Sigmoid colon (tissue), 7 donors: ENCODE measurements around the gene CFAP57. TPM values are rescaled to one million over a fixed set of nuclear protein-coding genes. Genes with fewer than 3 reads are reported as not detected.

Source experiments
- DNase-seq: peaks from one replicate; pipeline ENCODE4 v3.0.0-alpha.2; 2019
- H3K27ac ChIP-seq, 4 donors: fragments of 200-600 bp; sonication (generic); one replicate each; pipeline ENCODE4 v1.5.1; 2016 to 2019; ENCODE audit warnings: mild to moderate bottlenecking in 1 of 4
- H3K27me3 ChIP-seq, 3 donors: fragments of 200-600 bp; sonication (generic); one replicate each; pipeline ENCODE4 v1.5.1; 2019; ENCODE audit warnings: mild to moderate bottlenecking in 1 of 3
- H3K36me3 ChIP-seq, 4 donors: fragments of 200-600 bp; sonication (generic); one replicate each; pipeline ENCODE4 v1.5.1; 2016 to 2019
- H3K4me1 ChIP-seq, 4 donors: fragments of 200-600 bp; sonication (generic); one replicate each; pipeline ENCODE4 v1.5.1; 2017 to 2019
- H3K4me3 ChIP-seq, 4 donors: fragments of 200-600 bp; sonication (generic); one replicate each; pipeline ENCODE4 v1.5.1; 2017 to 2019; ENCODE audit warnings: mild to moderate bottlenecking in 2 of 4, moderate library complexity in 1 of 4
- H3K9me3 ChIP-seq, 4 donors: fragments of 200-600 bp in 3 of 4; sonication (generic) in 3 of 4; one replicate each; pipeline versions ENCODE4 v1.5.1 to v1.6.1; 2013 to 2019
- CTCF ChIP-seq, 4 experiments: fragments of 450-650 bp in 3 of 4; fragments of 200-600 bp in 1 of 4; IDR thresholded peaks; one replicate each; pipeline ENCODE4 v1.5.1; 2016 to 2019; ENCODE audit warnings: antibody characterized with exemption in 4 of 4, mild to moderate bottlenecking in 3 of 4, moderate library complexity in 2 of 4
- EP300 ChIP-seq, 4 donors: sonication (generic); formaldehyde crosslinking; IDR thresholded peaks; one replicate each; pipeline ENCODE4 v1.6.1; 2017; ENCODE audit warnings: antibody characterized with exemption in 4 of 4
- POLR2A ChIP-seq, 2 donors: fragments of 450-650 bp; IDR thresholded peaks; one replicate each; pipeline ENCODE4 v1.6.1; 2016; ENCODE audit warnings: antibody characterized with exemption in 2 of 2, mild to moderate bottlenecking in 2 of 2, moderate library complexity in 2 of 2
- POLR2AphosphoS5 ChIP-seq, 4 donors: sonication (generic); formaldehyde crosslinking; IDR thresholded peaks; one replicate each; pipeline ENCODE4 v1.6.1; 2017; ENCODE audit warnings: antibody characterized with exemption in 4 of 4
- WGBS, 2 donors: extraction: QIAGEN DNeasy Blood & Tissue Kit; methylation state at CpG; one replicate each; pipeline ENCODE4 v1.1.7; 2013; 5-methylcytosine and 5-hydroxymethylcytosine counted together
- intact Hi-C: fragments of 100-400 bp; cut with DNase I; formaldehyde crosslinking; loops from one replicate; pipeline ENCODE4 v1.15.1; 2023
- polyA plus RNA-seq, 3 donors: library from polyadenylated mRNA; stranded (reverse); fragments of 200-250 nt; gene quantifications; one replicate each; pipeline ENCODE4 v1.2.3, GENCODE V29; 2013
- total RNA-seq, 4 donors: library from RNA; depleted of rRNA; stranded (reverse); fragments of >200 nt; gene quantifications; one replicate each; pipeline ENCODE4 v1.1.0, GENCODE V29; 2016
- donor health status: healthy with polysubstance abuse.
- donor health status: Bipolar disorder and iron deficiency.
- donor health status: healthy.

CFAP57 gene
- total and polyA plus RNA-seq, 7 donors, result under 0.01 to 0.06 TPM; not detected in 5

DNA sequence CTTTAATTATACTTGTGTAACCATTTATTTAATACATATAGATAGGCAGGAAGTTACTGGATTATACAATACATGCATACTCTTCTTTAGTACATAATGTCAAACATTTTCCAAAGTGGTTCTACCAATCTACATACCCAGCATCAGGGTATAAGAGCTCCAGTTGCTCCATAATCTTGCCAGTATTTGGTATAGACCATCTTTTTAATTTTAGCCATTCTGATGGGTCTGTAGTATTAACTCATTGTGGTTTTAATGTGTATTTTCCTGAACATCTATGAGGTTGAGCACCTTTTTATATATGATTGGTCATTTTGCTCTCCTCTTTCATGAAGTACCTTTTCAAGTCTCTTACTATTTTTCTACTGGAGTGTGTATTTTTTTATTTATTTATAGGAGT, 32.1 kb upstream of the CFAP57 start:
- Histone ChIP-seq H3K27me3 (peaks cover 0 to 8% (median 0%) of the 10 kb centered on the region in 3 donors), H3K27ac (no peak overlapping the region), H3K9me3 (peaks cover 0 to 3% (median 0%) of the 10 kb centered on the region in 4 donors), H3K4me1 (no peaks in the 10 kb centered on the region), H3K36me3 (no peaks in the 10 kb centered on the region), H3K4me3 (no peak overlapping the region)
- no peak for DNase-seq
- TF ChIP-seq POLR2AphosphoS5 (IDR thresholded peaks at IDR 0.05) (no peak), POLR2A (IDR thresholded peaks at IDR 0.05) (no peak)
- intact Hi-C loops, result no loop called here

DNA sequence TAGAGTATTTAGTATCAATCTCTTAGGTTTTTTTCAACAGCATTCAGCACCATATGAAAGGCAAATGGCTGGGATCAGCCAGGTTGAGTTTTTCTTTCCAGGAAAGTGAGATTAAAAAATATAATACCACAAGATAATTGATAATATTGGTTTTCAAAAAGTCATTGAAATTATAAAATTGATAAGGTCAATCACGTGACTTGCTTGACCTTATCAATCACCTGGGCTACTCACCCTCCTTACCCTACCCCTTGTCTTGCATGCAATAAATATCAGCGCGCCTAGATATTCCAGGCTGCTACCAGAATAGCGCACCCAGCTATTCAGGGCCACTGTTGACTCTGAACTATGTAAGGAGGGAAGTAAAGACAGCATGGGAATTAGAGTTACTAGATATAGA, 31.5 kb upstream of the CFAP57 start:
- DNase-seq, result no peak
- Histone ChIP-seq H3K4me1 (no peaks in the 10 kb centered on the region), H3K9me3 (peaks cover 0 to 3% (median 0%) of the 10 kb centered on the region in 4 donors), H3K27me3 (peaks cover 0 to 14% (median 0%) of the 10 kb centered on the region in 3 donors), H3K27ac (no peak overlapping the region), H3K36me3 (no peaks in the 10 kb centered on the region), H3K4me3 (no peak overlapping the region)
- TF ChIP-seq CTCF (IDR thresholded peaks at IDR 0.05) (no peak), EP300 (IDR thresholded peaks at IDR 0.05) (no peak), POLR2A (IDR thresholded peaks at IDR 0.05) (no peak), POLR2AphosphoS5 (IDR thresholded peaks at IDR 0.05) (no peak)
- WGBS, 2 donors, result 94% methylated on average over 4 of the region's 4 CpGs
- intact Hi-C loops, result no loop called here

DNA sequence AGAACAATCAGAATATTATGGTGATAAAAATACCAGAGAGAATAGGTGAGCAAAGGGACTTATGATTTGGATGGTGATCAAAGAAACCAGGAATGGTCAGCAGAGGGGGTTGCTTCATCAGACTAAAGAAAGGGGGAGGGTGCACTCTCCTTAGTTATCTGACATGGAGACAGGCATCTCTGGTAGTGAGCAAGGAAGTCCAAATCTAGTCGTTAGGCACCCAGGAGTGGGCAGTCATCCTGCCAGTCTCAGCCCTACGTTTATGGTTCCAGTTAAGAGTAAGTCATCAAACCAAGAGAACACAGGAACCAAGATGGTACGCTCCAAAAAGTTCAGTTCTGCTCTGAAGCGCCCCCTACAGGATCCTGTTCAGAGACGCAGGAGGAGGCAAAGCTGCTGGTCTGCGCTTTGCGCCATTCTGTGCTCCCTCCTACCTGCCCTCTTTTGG, 28.7 kb upstream of the CFAP57 start:
- Histone ChIP-seq H3K27ac (no peak overlapping the region), H3K4me1 (peaks cover 0 to 12% (median 9%) of the 10 kb centered on the region in 4 donors), H3K36me3 (no peaks in the 10 kb centered on the region), H3K27me3 (peaks cover 0 to 40% (median 2%) of the 10 kb centered on the region in 3 donors), H3K4me3 (no peak overlapping the region), H3K9me3 (peaks cover 0 to 3% (median 0%) of the 10 kb centered on the region in 4 donors)
- intact Hi-C loops, result no loop called here
- WGBS, 2 donors, result 44 to 66% methylated on average over 7 of the region's 7 CpGs
- DNase-seq, result no peak
- TF ChIP-seq POLR2A (IDR thresholded peaks at IDR 0.05) (no peak), EP300 (IDR thresholded peaks at IDR 0.05) (no peak), POLR2AphosphoS5 (IDR thresholded peaks at IDR 0.05) (no peak), CTCF (IDR thresholded peaks at IDR 0.05) (no peak)

- intact Hi-C loops, result no loop called here
- peaks cover 0 to 47% (median 8%) of the 10 kb centered on the region in 3 donors for H3K27me3 ChIP-seq
- peaks cover 0 to 12% (median 9%) of the 10 kb centered on the region in 4 donors for H3K4me1 ChIP-seq
- peaks cover 0 to 3% (median 0%) of the 10 kb centered on the region in 4 donors for H3K9me3 ChIP-seq
- no peak overlapping the region for H3K27ac ChIP-seq
- H3K36me3 ChIP-seq, result no peaks in the 10 kb centered on the region
- no peak for TF ChIP-seq POLR2A (IDR thresholded peaks at IDR 0.05)
- no peak for TF ChIP-seq CTCF (IDR thresholded peaks at IDR 0.05)
- TF ChIP-seq POLR2AphosphoS5 (IDR thresholded peaks at IDR 0.05), result no peak
- H3K4me3 ChIP-seq, result no peak overlapping the region
- DNase-seq, result no peak
These were observed 27.9 kb upstream of the CFAP57 start for GRCh38 chr1:43144237-43144636.

GRCh38 chr1:43147625-43148327, 24.4 kb upstream of the CFAP57 start:
- intact Hi-C loops, result no loop called here
- peaks cover 0 to 75% (median 8%) of the 10 kb centered on the region in 3 donors for H3K27me3 ChIP-seq
- 7 to 11% methylated on average over 47 of the region's 47 CpGs for WGBS, 2 donors
- peak; percentile 68 for DNase-seq
- H3K36me3 ChIP-seq, result no peaks in the 10 kb centered on the region
- TF ChIP-seq CTCF (IDR thresholded peaks at IDR 0.05) (no peak), EP300 (IDR thresholded peaks at IDR 0.05) (no peak), POLR2A (IDR thresholded peaks at IDR 0.05) (no peak), POLR2AphosphoS5 (IDR thresholded peaks at IDR 0.05) (no peak)
- peaks cover 0 to 12% (median 9%) of the 10 kb centered on the region in 4 donors for H3K4me1 ChIP-seq
- H3K27ac ChIP-seq, result no peak overlapping the region
- no peaks in the 10 kb centered on the region for H3K9me3 ChIP-seq
- peak overlapping the region; percentile 17 to 49 (median 36) for H3K4me3 ChIP-seq
